Vagina (tissue), 2 donors: ENCODE data around the gene DNASE1L2. TPM values are rescaled to one million over a fixed set of nuclear protein-coding genes. Genes with fewer than 3 reads are reported as not detected.

ENCODE experiments used
- DNase-seq, 2 donors: peaks; one replicate each; pipeline ENCODE4 v3.0.0-alpha.2; 2017; ENCODE audit errors: extremely low spot score in 2 of 2
- H3K27ac ChIP-seq: fragments of 200-600 bp; sonication (generic); one replicate; pipeline ENCODE4 v1.5.1; 2019
- H3K27me3 ChIP-seq: fragments of 200-600 bp; sonication (generic); one replicate; pipeline ENCODE4 v1.5.1; 2019
- H3K36me3 ChIP-seq, 2 donors: fragments of 200-600 bp; sonication (generic); one replicate each; pipeline ENCODE4 v1.5.1; 2017 to 2019
- H3K4me1 ChIP-seq: fragments of 200-600 bp; sonication (generic); one replicate; pipeline ENCODE4 v1.5.1; 2019
- H3K4me3 ChIP-seq, 2 donors: fragments of 200-600 bp; sonication (generic); 1 replicate in 1 of 2; 2 replicates in 1 of 2; pipeline ENCODE4 v1.5.1; 2016 to 2019
- H3K9me3 ChIP-seq: fragments of 200-600 bp; sonication (generic); one replicate; pipeline ENCODE4 v1.5.1; 2019
- POLR2A ChIP-seq, 2 donors: fragments of 450-650 bp; IDR thresholded peaks; one replicate each; pipeline ENCODE4 v1.6.1; 2017; ENCODE audit warnings: antibody characterized with exemption in 2 of 2, mild to moderate bottlenecking in 2 of 2, moderate library complexity in 2 of 2
- POLR2AphosphoS5 ChIP-seq, 2 donors: sonication (generic); formaldehyde crosslinking; IDR thresholded peaks; one replicate each; pipeline ENCODE4 v1.9.0; 2017; ENCODE audit warnings: antibody characterized with exemption in 2 of 2, mild to moderate bottlenecking in 2 of 2, low read depth in 1 of 2; ENCODE audit not compliant: insufficient read depth in 1 of 2
- intact Hi-C: fragments of 100-400 bp; cut with DNase I; formaldehyde crosslinking; loops from one replicate; pipeline ENCODE4 v1.15.1; 2023
- total RNA-seq: library from RNA; depleted of rRNA; stranded (reverse); fragments of >200 nt; gene quantifications from one replicate; pipeline ENCODE4 v1.2.3, GENCODE V29; 2016
- TF ChIP-seq, protein P1 (sequence below), 3 experiments: fragments of 450-650 bp in 2 of 3; fragments of 200-600 bp in 1 of 3; sonication (generic) in 1 of 3; IDR thresholded peaks; one replicate each; pipeline ENCODE4 v1.5.1; 2017 to 2019; ENCODE audit warnings: antibody characterized with exemption in 3 of 3, mild to moderate bottlenecking in 2 of 3, moderate library complexity in 2 of 3

DNASE1L2 gene
- total RNA-seq, 1 donor from 2014 or later, result 0.74 TPM

DNA sequence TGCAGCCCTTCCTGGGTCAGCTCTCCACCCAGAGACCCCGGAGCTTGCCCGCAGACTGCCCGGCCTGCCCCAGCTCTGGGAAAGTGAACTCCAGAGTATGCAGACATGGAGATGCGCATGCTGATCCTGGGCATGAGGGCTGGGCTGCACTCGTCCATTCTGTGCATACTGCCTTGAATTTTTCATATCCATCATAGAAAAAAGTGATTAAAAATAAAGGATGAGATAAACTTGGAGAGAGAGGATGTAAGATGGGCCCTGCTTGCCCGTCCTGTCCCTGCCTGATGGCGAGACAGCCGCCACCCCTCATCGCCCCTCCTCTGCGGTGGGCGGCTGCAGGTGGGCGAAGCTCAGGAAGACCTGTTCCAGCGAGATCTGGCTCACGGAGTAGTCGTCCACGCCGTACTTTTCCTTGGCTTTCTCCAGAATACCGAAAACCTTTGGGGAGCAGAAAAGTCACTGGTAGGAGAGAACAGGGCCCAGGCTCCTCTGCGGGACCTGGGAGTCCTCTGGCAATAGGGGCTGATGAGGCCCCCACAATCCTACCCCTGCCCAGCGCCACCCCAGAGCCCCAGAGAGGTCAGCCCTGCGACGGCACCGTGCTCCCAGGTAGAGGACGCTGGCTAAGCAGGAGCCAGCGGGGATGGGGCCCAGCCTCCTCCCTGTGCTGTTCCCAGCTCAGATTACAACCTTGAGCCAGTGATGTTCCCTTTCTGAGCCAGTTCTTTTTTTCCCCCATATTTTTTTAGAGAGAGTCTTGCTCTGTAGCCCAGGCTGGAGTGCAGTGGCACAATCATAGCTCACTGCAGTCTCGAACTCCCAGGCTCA lies 40.3 kb downstream of the DNASE1L2 start:
- intact Hi-C loops, result no loop called here
- H3K27ac ChIP-seq, result no peak overlapping the region
- no peak overlapping the region for H3K4me3 ChIP-seq
- no peaks in the 10 kb centered on the region for H3K36me3 ChIP-seq
- no peaks in the 10 kb centered on the region for H3K9me3 ChIP-seq
- TF ChIP-seq POLR2A (IDR thresholded peaks at IDR 0.05), result no peak
- no peak for TF ChIP-seq POLR2AphosphoS5 (IDR thresholded peaks at IDR 0.05; ENCODE audit: insufficient read depth in 1 of 2, low read depth in 1 of 2)
- TF ChIP-seq, protein P1, sequence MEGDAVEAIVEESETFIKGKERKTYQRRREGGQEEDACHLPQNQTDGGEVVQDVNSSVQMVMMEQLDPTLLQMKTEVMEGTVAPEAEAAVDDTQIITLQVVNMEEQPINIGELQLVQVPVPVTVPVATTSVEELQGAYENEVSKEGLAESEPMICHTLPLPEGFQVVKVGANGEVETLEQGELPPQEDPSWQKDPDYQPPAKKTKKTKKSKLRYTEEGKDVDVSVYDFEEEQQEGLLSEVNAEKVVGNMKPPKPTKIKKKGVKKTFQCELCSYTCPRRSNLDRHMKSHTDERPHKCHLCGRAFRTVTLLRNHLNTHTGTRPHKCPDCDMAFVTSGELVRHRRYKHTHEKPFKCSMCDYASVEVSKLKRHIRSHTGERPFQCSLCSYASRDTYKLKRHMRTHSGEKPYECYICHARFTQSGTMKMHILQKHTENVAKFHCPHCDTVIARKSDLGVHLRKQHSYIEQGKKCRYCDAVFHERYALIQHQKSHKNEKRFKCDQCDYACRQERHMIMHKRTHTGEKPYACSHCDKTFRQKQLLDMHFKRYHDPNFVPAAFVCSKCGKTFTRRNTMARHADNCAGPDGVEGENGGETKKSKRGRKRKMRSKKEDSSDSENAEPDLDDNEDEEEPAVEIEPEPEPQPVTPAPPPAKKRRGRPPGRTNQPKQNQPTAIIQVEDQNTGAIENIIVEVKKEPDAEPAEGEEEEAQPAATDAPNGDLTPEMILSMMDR (IDR thresholded peaks at IDR 0.05), result no peak
- DNase-seq, result no peak
- no peaks in the 10 kb centered on the region for H3K4me1 ChIP-seq
- no peaks in the 10 kb centered on the region for H3K27me3 ChIP-seq

DNA sequence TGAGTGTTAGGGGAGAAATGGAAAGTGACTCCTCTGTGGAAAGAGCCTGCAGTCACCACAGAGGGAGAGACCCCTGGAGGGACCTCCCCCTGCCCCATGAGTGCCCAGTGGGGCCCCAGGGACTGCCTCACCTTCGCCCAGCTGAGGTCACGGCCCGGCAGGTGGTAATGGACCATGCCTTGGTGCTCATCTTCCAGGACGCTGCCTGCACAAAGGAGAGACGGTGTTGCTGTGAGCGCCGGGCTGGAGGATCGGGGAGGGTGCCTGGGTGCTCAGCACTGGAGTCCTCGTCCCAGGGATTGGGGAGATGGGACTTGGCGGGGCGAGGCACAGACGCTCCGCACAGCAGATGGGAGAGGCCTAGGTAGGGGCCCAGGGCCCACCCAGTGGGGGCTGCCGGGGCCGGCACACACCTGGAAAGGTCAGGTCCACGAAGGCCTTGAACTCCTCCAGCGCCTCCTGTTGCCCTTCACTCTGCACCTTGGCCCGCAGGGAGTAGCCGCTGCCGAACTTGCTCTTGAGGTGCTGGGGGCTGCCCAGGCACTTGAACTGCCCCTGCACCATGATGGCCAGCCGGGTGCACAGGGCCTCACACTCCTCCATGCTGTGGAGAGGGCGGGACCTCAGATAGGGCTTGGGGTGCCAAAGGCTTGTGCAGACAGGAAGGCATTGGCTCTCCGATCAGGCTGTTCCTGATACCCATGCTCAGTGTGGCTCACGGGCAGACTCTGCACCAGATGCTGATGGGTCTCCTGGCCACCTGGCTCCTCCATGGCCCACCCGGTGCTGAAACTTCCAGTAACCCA lies 41.4 kb downstream of the DNASE1L2 start:
- no peak for TF ChIP-seq POLR2A (IDR thresholded peaks at IDR 0.05)
- no peak for TF ChIP-seq POLR2AphosphoS5 (IDR thresholded peaks at IDR 0.05; ENCODE audit: insufficient read depth in 1 of 2, low read depth in 1 of 2)
- TF ChIP-seq, protein P1 (IDR thresholded peaks at IDR 0.05), result no peak
- Histone ChIP-seq H3K4me1 (no peaks in the 10 kb centered on the region), H3K9me3 (no peaks in the 10 kb centered on the region), H3K4me3 (no peak overlapping the region), H3K36me3 (no peaks in the 10 kb centered on the region), H3K27me3 (no peaks in the 10 kb centered on the region), H3K27ac (no peak overlapping the region)
- intact Hi-C loops, result no loop called here
- DNase-seq, result no peak

DNA sequence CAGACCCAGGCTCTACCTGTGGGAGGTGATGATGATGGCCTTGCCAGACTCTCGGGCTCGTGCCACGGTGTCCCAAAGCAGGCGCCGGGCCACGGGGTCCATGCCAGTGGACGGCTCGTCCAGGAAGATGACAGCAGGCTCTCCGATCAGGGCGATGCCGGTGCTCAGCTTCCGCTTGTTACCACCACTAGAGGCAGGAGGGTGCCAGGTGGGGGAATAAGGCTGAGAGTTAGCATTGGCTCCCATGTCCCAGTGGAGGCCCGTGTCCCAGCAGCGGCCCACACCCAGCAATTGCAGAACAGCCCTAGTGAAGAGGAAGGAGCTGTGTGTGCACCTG lies 42.0 kb downstream of the DNASE1L2 start:
- Histone ChIP-seq H3K27ac (no peak overlapping the region), H3K4me3 (no peak overlapping the region), H3K27me3 (no peaks in the 10 kb centered on the region), H3K36me3 (no peaks in the 10 kb centered on the region), H3K9me3 (no peaks in the 10 kb centered on the region), H3K4me1 (no peaks in the 10 kb centered on the region)
- no peak for DNase-seq
- TF ChIP-seq, protein P1 (IDR thresholded peaks at IDR 0.05), result no peak
- TF ChIP-seq POLR2AphosphoS5 (IDR thresholded peaks at IDR 0.05; ENCODE audit: insufficient read depth in 1 of 2, low read depth in 1 of 2) (no peak), POLR2A (IDR thresholded peaks at IDR 0.05) (no peak)
- intact Hi-C loops, result no loop called here

DNA sequence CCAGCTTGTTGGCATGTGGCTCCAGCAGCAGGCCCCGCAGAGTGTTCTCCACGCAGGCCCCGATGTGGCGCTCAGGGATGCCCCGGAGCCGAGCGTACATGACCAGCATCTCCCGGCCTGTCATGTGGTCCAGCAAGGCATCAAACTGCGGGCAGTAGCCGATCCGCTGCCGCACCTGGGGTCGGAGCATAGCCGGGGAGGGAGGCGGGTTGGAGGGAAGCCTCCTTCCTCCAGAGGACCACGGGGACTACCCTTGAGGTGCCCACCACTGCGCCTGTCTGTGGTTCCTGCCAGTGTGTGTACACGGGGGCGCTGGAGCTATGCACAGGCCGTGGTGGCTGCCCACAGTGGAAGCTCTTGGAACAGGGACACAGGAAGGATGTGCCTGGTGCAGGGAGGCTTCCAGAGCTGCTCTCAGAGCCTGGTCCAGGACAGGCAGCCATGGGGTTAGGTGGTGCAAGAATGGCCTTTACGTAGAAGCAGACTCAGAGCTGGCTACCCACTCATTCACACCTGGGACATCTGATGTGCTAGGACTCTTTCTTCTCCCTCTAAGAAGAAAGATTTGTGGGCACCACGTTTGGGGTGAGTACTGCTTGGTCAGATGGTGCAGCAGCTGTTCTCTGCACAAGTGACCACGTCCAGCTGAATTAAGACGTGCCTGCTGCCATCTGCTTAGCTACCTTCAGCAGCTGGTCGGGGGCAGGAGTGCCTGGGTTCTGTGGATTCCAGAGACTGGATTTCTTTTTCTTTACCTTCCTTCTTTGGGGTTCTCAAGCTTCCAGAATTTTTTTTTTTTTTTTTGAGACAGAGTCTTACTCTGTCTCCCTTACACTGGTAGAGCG lies 42.9 kb downstream of the DNASE1L2 start:
- TF ChIP-seq, protein P1 (IDR thresholded peaks at IDR 0.05), result no peak
- TF ChIP-seq POLR2AphosphoS5 (IDR thresholded peaks at IDR 0.05; ENCODE audit: insufficient read depth in 1 of 2, low read depth in 1 of 2) (no peak), POLR2A (IDR thresholded peaks at IDR 0.05) (no peak)
- H3K27me3 ChIP-seq, result no peaks in the 10 kb centered on the region
- intact Hi-C loops, result no loop called here
- no peak for DNase-seq
- H3K4me3 ChIP-seq, result no peak overlapping the region
- no peaks in the 10 kb centered on the region for H3K36me3 ChIP-seq
- H3K4me1 ChIP-seq, result no peaks in the 10 kb centered on the region
- no peak overlapping the region for H3K27ac ChIP-seq
- no peaks in the 10 kb centered on the region for H3K9me3 ChIP-seq
